Caco-2 (cell line): ENCODE data around the gene DCDC2B. TPM values are rescaled to one million over a fixed set of nuclear protein-coding genes. Genes with fewer than 3 reads are reported as not detected.

Source experiments
- BruUV-seq: library from RNA; stranded (reverse); fragments of 400-500 nt; replicated peaks from 2 replicates; lab custom pipeline; 2021; lab: Mats Ljungman, UMichigan
- CTCF ChIA-PET: fragments of 300-600 bp; sonication (Branson Sonifier 250); formaldehyde crosslinking; loops from one replicate; lab custom pipeline; 2022; ENCODE audit warnings: antibody characterized with exemption; lab: Charles Lee
- POLR2A ChIA-PET: fragments of 300-600 bp; sonication (Branson Sonifier 250); formaldehyde crosslinking; loops from one replicate; lab custom pipeline; 2022; ENCODE audit warnings: antibody characterized with exemption; lab: Charles Lee
- DNase-seq, 2 experiments: peaks; one replicate each; pipeline versions ENCODE4 v3.0.0 to v3.0.0-alpha.2; 2020 to 2022
- H3K27me3 ChIP-seq: replicated peaks from 2 replicates; pipeline ENCODE4 v1.6.0; 2011; ENCODE audit warnings: low read length; ENCODE audit not compliant: control insufficient read depth, insufficient read depth
- H3K36me3 ChIP-seq: 2 replicates; pipeline ENCODE4 v1.5.1; 2011; ENCODE audit warnings: low read length; ENCODE audit not compliant: control insufficient read depth, insufficient read depth
- H3K4me1 ChIP-seq: fragments of 250-450 bp; sonication (Bioruptor Pico); 2 replicates; pipeline ENCODE4 v1.5.1; 2020; ENCODE audit warnings: mild to moderate bottlenecking
- H3K4me3 ChIP-seq: 2 replicates; pipeline ENCODE4 v1.5.1; 2011; ENCODE audit warnings: low read depth, mild to moderate bottlenecking, control low read depth, low read length
- H3K9me3 ChIP-seq: fragments of 250-450 bp; sonication (Bioruptor Pico); 2 replicates; pipeline ENCODE4 v1.5.1; 2020; ENCODE audit warnings: mild to moderate bottlenecking, moderate library complexity
- H3K27ac Mint-ChIP-seq: one replicate; pipeline ENCODE4 v1.8.0; 2022; ENCODE audit warnings: mixed read lengths; ENCODE audit not compliant: unreplicated experiment
- H3K27me3 Mint-ChIP-seq: one replicate; pipeline ENCODE4 v1.8.0; 2022; ENCODE audit warnings: mixed read lengths; ENCODE audit not compliant: insufficient read depth, unreplicated experiment
- H3K36me3 Mint-ChIP-seq: one replicate; pipeline ENCODE4 v1.8.0; 2022; ENCODE audit warnings: mild to moderate bottlenecking, mixed read lengths; ENCODE audit not compliant: insufficient read depth, unreplicated experiment
- H3K4me1 Mint-ChIP-seq: one replicate; pipeline ENCODE4 v1.8.0; 2022; ENCODE audit warnings: low read depth, mixed read lengths; ENCODE audit not compliant: unreplicated experiment
- H3K4me3 Mint-ChIP-seq: one replicate; pipeline ENCODE4 v1.8.0; 2022; ENCODE audit warnings: mild to moderate bottlenecking, moderate library complexity, mixed read lengths; ENCODE audit not compliant: unreplicated experiment
- H3K9me3 Mint-ChIP-seq: one replicate; pipeline ENCODE4 v1.8.0; 2022; ENCODE audit warnings: mixed read lengths; ENCODE audit not compliant: unreplicated experiment
- CTCF ChIP-seq, 2 experiments: fragments of 200-600 bp in 1 of 2; IDR thresholded peaks; 1 replicate in 1 of 2; 2 replicates in 1 of 2; pipeline versions ENCODE4 v1.5.1 to v1.8.0; 2011 to 2022; ENCODE audit warnings: antibody characterized with exemption in 1 of 2, control low read depth in 1 of 2, inconsistent platforms in 1 of 2, low read depth in 1 of 2, low read length in 1 of 2, mild to moderate bottlenecking in 1 of 2, moderate library complexity in 1 of 2; ENCODE audit not compliant: insufficient read depth in 1 of 2, severe bottlenecking in 1 of 2, unreplicated experiment in 1 of 2
- intact Hi-C: fragments of 100-400 bp; cut with micrococcal nuclease; formaldehyde crosslinking; loops from one replicate; pipeline ENCODE4 v1.10.0; 2022; ENCODE audit not compliant: unreplicated experiment
- total RNA-seq: library from RNA; stranded (reverse); gene quantifications from 2 replicates; pipeline ENCODE4 v1.2.3, GENCODE V29; 2022

The DCDC2B gene
- total RNA-seq, 1 experiment from 2014 or later: not detected

GRCh38 chr1:32199717-32200072 is 9.2 kb upstream of the DCDC2B start:
- Histone ChIP-seq H3K36me3 (no peaks in the 10 kb centered on the region), H3K27me3 (no peaks in the 10 kb centered on the region), H3K4me1 (peaks cover 4% of the 10 kb centered on the region; the same call in 1 of the 2 replicates), H3K9me3 (no peaks in the 10 kb centered on the region), H3K4me3 (peak overlapping the region; percentile 60; the same call in 1 of the 2 replicates)
- no peak for TF ChIP-seq CTCF (IDR thresholded peaks at IDR 0.05; ENCODE audit: insufficient read depth in 1 of 2, low read depth in 1 of 2, low read length in 1 of 2, severe bottlenecking in 1 of 2, unreplicated experiment in 1 of 2)
- Mint-ChIP-seq H3K9me3 (no peaks in the 10 kb centered on the region), H3K27ac (peak overlapping the region; percentile 68), H3K27me3 (no peaks in the 10 kb centered on the region), H3K4me3 (peak overlapping the region; percentile 80), H3K4me1 (no peaks in the 10 kb centered on the region), H3K36me3 (peaks cover 29% of the 10 kb centered on the region)
- BruUV-seq: no TSS peak
- ChIA-PET POLR2A (interaction anchor here (0.6 to 1.1 kb wide), 2 partner anchors 20 to 38 kb away, joined by 4 to 5 read pairs; partner anchors contain the start of gene TXLNA), CTCF (interaction anchor here (1.1 kb wide), 1 partner anchor 41 kb away, joined by 5 read pairs; no protein-coding TSS in a partner anchor)
- no peak for DNase-seq
- intact Hi-C loops: no loop called here

GRCh38 chr1:32200226-32201010 is 8.5 kb upstream of the DCDC2B start, which contains the start of gene CCDC28B:
CCDC28B (plus strand) TSS chr1:32200595; CDS start chr1:32201936, 1,341 bp downstream.
- Histone ChIP-seq H3K9me3 (no peaks in the 10 kb centered on the region), H3K4me1 (peaks cover 4% of the 10 kb centered on the region; the same call in 1 of the 2 replicates), H3K27me3 (no peaks in the 10 kb centered on the region), H3K4me3 (peak within 1 kb of the TSS; percentile 60), H3K36me3 (no peaks in the 10 kb centered on the region)
- TF ChIP-seq CTCF (IDR thresholded peaks at IDR 0.05; ENCODE audit: insufficient read depth in 1 of 2, low read depth in 1 of 2, low read length in 1 of 2, severe bottlenecking in 1 of 2, unreplicated experiment in 1 of 2): no peak
- no TSS peak for BruUV-seq
- Mint-ChIP-seq H3K27ac (peak within 1 kb of the TSS; percentile 68), H3K27me3 (no peaks in the 10 kb centered on the region), H3K36me3 (peaks cover 30% of the 10 kb centered on the region), H3K4me3 (peak within 1 kb of the TSS; percentile 80), H3K4me1 (no peaks in the 10 kb centered on the region), H3K9me3 (no peaks in the 10 kb centered on the region)
- peak; percentile 37 to 40 for DNase-seq
- ChIA-PET POLR2A (interaction anchor here (0.6 to 1.2 kb wide), 3 partner anchors 9 to 93 kb away, joined by 3 to 4 read pairs (median 3); partner anchors contain the start of genes KPNA6 and TXLNA), CTCF (interaction anchor here (0.6 to 1.4 kb wide), 5 partner anchors 15 to 187 kb away, joined by 3 to 6 read pairs (median 4); no protein-coding TSS in a partner anchor)
- intact Hi-C loops: no loop called here
